Measurements from ENCODE around the gene GCC1.

Gene GCC1

DNA sequence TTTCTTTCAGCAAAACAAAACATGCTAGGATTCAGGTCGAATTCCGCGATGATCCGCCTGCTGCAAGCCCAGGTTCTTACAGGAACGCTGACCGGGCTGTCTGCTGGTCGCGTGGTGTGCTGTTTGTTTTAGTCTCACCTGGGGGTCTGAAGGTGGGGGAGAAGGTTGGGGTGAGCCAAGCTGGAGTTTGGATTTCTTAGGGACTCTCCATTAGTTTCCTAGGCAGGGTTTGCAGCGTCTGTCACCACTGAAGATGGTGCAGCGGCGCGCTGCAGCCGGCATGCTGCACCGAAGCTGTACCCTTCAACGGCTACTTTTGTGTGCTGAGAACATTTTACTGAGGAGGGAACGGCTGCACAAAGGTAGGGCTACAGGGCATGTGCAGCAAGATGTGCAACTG is 48.7 kb downstream of the GCC1 start:
- no peak for DNase-seq (ENCODE audit: low read depth in 3 of 3)

DNA sequence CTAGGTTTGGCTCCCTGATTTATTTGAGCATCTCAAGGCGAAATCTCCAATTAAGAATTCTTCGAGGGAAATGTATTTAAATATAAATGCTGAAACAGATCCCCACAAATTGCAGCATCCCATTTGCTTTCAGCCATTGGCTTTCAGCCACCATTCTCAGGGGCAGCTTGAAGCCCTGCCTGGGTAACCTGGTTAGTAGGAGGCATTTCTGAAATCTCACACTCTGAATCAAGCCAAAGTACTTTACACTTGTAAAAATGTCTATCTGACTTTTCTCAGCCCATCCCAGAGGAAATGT is 49.1 kb downstream of the GCC1 start:
- no peak for DNase-seq (ENCODE audit: low read depth in 3 of 3)

DNA sequence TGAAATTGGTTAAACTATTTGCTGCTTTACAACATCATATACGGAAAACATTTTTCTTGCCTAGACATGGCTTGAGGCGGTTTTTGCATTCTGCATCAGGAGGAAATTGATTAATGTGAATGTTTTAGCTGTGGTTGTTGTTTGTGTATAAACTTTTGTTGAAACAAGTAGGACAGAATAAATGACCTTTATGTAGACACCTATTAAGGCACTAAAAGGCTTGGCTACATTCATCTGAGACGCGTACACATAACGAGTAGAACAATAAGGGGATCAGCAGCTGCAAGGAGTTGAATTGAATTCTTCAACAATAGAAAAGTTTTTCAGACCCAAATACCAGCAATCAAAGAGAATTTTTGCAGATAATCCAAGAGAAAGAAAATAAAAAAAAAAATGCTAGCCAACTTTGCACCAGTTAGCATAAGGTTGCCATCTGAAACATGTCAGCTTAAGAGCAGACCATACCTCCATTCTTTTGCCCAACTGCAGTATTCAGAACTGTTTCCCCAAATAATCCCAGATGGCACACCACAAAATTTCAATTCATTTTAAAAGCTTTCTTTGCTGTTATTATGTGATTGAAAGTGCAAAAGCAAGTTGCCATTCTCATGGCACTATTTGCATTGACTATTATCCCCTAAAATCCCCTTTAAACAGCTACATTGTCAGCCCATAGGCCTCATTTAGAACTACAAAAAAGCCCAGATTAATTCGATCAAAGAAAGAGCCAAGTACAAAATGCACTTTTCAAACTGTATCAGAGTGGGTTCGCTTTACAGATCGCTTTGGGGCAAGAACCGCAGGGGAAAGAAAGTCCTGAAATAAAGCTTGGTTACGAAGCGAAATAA is 49.6 kb downstream of the GCC1 start:
- DNase-seq (ENCODE audit: low read depth in 3 of 3) = no peak

DNA sequence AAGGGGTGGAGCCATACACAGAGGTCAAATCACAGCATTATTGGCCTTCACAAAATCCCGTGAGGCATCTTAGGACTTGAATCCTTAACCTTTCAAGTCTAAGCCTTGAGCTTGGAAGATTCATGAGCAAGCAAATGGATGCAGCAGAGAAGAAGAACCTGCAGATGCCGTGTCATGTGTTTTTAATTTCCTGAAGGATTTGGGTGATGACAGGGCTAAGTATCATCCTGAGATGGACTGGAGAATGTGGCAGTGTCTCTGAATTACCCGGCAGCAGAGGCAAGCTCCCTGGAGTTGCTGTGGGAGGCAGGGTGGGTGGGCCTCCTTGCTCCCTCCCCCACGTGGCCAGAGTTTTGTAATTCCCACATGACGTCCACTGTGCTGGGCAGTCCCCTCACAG is 50.8 kb downstream of the GCC1 start:
- no peak for DNase-seq (ENCODE audit: low read depth in 3 of 3)

DNA sequence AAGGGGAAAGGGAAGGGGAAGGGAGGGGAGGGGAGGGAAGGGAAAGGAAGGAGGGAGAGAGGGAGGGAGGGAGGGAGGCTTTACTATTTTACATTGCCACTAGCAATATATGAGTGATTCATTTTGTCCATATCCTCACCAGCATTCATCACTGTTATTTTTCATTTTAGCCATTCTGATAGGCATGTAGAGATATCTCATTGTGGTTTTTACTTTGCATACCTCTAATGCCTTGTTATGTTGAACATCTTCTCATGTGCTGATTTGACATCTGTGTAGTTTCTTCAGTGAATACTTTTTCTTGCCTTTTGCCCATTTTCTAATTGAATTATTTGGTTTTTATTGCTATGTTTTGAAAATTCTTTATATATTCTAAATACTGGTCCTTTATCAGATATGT is 52.7 kb downstream of the GCC1 start:
- no peak for DNase-seq (ENCODE audit: low read depth in 3 of 3)

DNA sequence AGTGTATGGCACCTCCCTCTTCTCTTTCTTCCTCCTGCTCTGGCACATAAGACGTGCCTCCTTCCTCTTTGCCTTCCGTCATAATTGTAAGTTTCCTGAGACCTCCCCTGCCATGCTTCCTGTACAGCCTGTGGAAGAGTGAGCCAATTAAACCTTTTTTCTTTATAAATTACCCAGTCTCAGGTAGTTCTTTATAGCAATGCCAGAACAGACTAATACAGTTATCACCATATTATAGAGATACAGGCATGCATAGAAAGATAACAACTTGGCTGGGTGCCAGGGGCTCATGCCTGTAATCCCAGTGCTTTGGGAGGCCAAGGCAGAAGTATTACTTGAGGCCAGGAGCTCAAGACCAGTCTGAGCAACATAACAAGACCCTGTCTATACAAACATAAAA is 53.2 kb downstream of the GCC1 start:
- DNase-seq (ENCODE audit: low read depth in 3 of 3) = no peak
